Peyer's patch (tissue), 4 donors: ENCODE measurements around the gene USH2A.

Source experiments
- CTCF ChIP-seq, 6 experiments: fragments of 450-650 bp in 4 of 6; fragments of 200-600 bp in 2 of 6; sonication (generic) in 1 of 6; IDR thresholded peaks; one replicate each; pipeline ENCODE4 v1.5.1; 2017 to 2019; ENCODE audit warnings: antibody characterized with exemption in 6 of 6, mild to moderate bottlenecking in 3 of 6, moderate library complexity in 1 of 6
- POLR2A ChIP-seq, 2 donors: fragments of 450-650 bp; IDR thresholded peaks; one replicate each; pipeline ENCODE4 v1.5.1; 2017; ENCODE audit warnings: antibody characterized with exemption in 2 of 2, mild to moderate bottlenecking in 2 of 2, moderate library complexity in 2 of 2

- TF ChIP-seq CTCF (IDR thresholded peaks at IDR 0.05): no peak
- TF ChIP-seq POLR2A (IDR thresholded peaks at IDR 0.05): no peak
Measured at GRCh38 chr1:215590779-215591491, 832.3 kb downstream of the USH2A start.
